ENCODE results near the gene MADD. TPM values are rescaled to one million over a fixed set of nuclear protein-coding genes. Genes with fewer than 3 reads are reported as not detected.
A peak's percentile ranks its signal among the peaks of the same experiment; 100 is the strongest.

The MADD gene
- total RNA-seq, 1 donor from 2014 or later = 20.2 TPM

- Histone ChIP-seq H3K4me3 (ENCODE audit: low read depth, low read length) (no peak overlapping the region), H3K36me3 (ENCODE audit: control insufficient read depth, insufficient read depth, low read length) (no peaks in the 10 kb centered on the region), H3K27me3 (ENCODE audit: control insufficient read depth, insufficient read depth, low read length) (no peaks in the 10 kb centered on the region)
- DNase-seq (ENCODE audit: low read depth) = no peak
- no peak for TF ChIP-seq CTCF (IDR thresholded peaks at IDR 0.05; ENCODE audit: insufficient read depth, low read length, poor library complexity, severe bottlenecking)
Observed at GRCh38 chr11:47372422-47372821, 102.5 kb downstream of the MADD start.

DNA sequence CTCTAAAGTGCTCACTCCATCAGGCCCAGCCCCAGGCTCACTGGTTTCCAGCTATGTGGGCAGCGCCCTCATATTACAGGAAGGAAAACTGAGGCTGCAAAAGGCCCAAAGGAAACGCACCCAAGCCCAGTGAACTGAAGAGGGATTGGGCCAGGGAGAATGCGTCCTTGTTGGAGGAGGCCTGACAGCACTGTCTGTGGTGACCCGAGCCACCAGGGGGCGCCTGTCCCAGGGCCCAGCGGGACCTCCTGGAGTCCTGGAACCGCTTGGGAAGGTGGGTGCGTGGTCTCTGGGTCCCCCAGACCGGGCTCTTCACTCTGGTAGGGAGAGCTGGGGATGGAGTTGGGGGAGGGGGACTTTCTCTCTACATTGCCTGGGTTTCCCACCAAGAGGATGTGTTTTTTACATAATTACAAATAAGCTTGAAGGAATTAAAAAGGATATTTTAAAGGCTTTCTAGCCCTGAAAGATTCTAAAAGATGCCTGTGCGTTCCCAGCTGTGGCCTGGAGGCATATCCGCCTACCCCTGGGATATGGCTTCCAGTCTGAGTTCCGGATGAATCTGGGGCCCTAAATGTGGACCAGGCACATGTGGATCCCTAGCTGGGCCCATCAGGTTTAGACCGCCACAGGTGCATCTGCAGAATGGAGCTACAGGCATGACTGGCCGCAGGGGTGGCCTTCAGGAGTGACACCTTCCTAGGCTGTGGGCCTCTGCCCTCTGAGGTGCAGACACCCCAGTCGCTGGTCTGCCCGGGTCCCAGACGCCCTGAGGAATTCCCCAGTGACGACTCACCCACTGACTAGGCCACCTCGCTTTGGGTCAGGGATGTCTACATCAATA lies 104.2 kb downstream of the MADD start:
- no peak for DNase-seq (ENCODE audit: low read depth)
- TF ChIP-seq CTCF (IDR thresholded peaks at IDR 0.05; ENCODE audit: insufficient read depth, low read length, poor library complexity, severe bottlenecking) = peak; percentile 97
- H3K27me3 ChIP-seq (ENCODE audit: control insufficient read depth, insufficient read depth, low read length) = no peaks in the 10 kb centered on the region
- no peaks in the 10 kb centered on the region for H3K36me3 ChIP-seq (ENCODE audit: control insufficient read depth, insufficient read depth, low read length)
- no peak overlapping the region for H3K4me3 ChIP-seq (ENCODE audit: low read depth, low read length)

- Histone ChIP-seq H3K36me3 (ENCODE audit: control insufficient read depth, insufficient read depth, low read length) (no peaks in the 10 kb centered on the region), H3K4me3 (ENCODE audit: low read depth, low read length) (no peak overlapping the region), H3K27me3 (ENCODE audit: control insufficient read depth, insufficient read depth, low read length) (no peaks in the 10 kb centered on the region)
- TF ChIP-seq CTCF (IDR thresholded peaks at IDR 0.05; ENCODE audit: insufficient read depth, low read length, poor library complexity, severe bottlenecking) = no peak
- no peak for DNase-seq (ENCODE audit: low read depth)
Observed at GRCh38 chr11:47374720-47375019, 104.7 kb downstream of the MADD start.

- no peak for DNase-seq (ENCODE audit: low read depth)
- no peak for TF ChIP-seq CTCF (IDR thresholded peaks at IDR 0.05; ENCODE audit: insufficient read depth, low read length, poor library complexity, severe bottlenecking)
- H3K4me3 ChIP-seq (ENCODE audit: low read depth, low read length) = no peak overlapping the region
- H3K27me3 ChIP-seq (ENCODE audit: control insufficient read depth, insufficient read depth, low read length) = no peaks in the 10 kb centered on the region
- H3K36me3 ChIP-seq (ENCODE audit: control insufficient read depth, insufficient read depth, low read length) = no peaks in the 10 kb centered on the region
Observed at GRCh38 chr11:47375020-47375419, 105.1 kb downstream of the MADD start.

DNA sequence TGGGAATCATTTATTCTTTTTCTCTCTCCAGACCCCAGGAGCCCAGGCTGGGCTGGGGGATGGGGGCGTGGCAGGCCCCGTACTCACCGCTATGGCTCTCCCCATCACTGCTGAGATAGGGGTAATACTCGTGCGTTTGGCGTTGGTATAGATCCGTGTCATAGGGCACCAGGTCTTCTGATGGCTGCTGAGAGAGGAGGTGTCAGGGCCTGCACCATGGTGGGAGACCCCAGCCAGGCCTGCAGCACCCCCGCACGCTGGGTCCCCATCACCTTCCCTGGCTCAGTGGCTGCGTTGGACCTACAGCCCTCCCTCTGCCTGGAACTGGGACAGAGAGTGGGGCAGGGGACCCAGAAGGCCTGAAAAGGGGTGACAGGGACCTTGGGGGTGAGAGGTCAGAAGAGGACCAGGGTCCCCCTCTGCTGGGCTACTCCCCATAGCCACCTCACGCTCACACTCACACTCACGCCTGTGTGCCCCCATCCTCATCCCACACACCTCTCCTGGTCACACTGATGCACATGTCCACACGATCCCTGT lies 105.7 kb downstream of the MADD start:
- H3K36me3 ChIP-seq (ENCODE audit: control insufficient read depth, insufficient read depth, low read length) = no peaks in the 10 kb centered on the region
- H3K4me3 ChIP-seq (ENCODE audit: low read depth, low read length) = no peak overlapping the region
- DNase-seq (ENCODE audit: low read depth) = no peak
- TF ChIP-seq CTCF (IDR thresholded peaks at IDR 0.05; ENCODE audit: insufficient read depth, low read length, poor library complexity, severe bottlenecking) = no peak
- no peaks in the 10 kb centered on the region for H3K27me3 ChIP-seq (ENCODE audit: control insufficient read depth, insufficient read depth, low read length)

DNA sequence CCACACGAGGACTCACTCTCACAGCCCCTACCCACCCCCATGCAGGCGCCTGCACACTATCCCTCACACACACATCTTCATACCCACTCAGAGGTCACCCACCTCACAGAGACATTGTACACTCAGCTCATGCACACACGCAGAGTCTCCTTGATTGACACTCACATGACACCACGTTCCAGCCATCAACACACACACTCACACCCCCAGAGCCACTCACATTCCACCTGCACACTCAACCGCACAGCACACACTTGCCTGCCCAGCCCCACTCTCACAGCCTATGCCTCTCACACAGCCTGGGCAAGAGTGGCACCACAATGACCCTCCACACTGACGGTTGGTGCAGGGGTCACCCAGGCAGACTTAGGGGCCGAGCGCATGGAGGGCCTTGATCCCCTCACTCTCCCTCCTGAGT lies 106.2 kb downstream of the MADD start:
- H3K36me3 ChIP-seq (ENCODE audit: control insufficient read depth, insufficient read depth, low read length) = no peaks in the 10 kb centered on the region
- DNase-seq (ENCODE audit: low read depth) = no peak
- no peaks in the 10 kb centered on the region for H3K27me3 ChIP-seq (ENCODE audit: control insufficient read depth, insufficient read depth, low read length)
- no peak overlapping the region for H3K4me3 ChIP-seq (ENCODE audit: low read depth, low read length)
- no peak for TF ChIP-seq CTCF (IDR thresholded peaks at IDR 0.05; ENCODE audit: insufficient read depth, low read length, poor library complexity, severe bottlenecking)

All from kidney epithelial cell (primary cell).